Pancreas (tissue), 10 donors: ENCODE results near the gene MPZL3. TPM values are rescaled to one million over a fixed set of nuclear protein-coding genes. Genes with fewer than 3 reads are reported as not detected.
"Not testable (repeated sequence)": the region's sequence is repeated elsewhere in the genome, so short reads cannot be mapped to it uniquely, and the experiment has no call there.

Experiments used
- ATAC-seq, 4 donors: fragments of 200-7000 bp; cut with Tn5 transposase; one replicate each; pipeline versions ENCODE4 v1.8.0 to v1.9.1; 2020; ENCODE audit warnings: mild to moderate bottlenecking in 4 of 4, moderate library complexity in 4 of 4
- DNase-seq, 6 donors: peaks; one replicate each; pipeline ENCODE4 v3.0.0-alpha.2; 2020
- FAIRE-seq: peaks from 2 replicates; lab custom pipeline; 2012; peaks lifted over from hg19 to GRCh38; lab: Jason Lieb, UNC
- H3K27ac ChIP-seq, 4 donors: fragments of 200-600 bp; sonication (generic); 1 replicate in 3 of 4; 2 replicates in 1 of 4; pipeline versions ENCODE4 v1.5.0 to v1.8.0; 2020
- H3K27me3 ChIP-seq, 4 donors: fragments of 200-600 bp; one replicate each; pipeline ENCODE4 v1.8.0; 2021
- H3K36me3 ChIP-seq, 3 donors: fragments of 200-600 bp; sonication (generic) in 1 of 3; one replicate each; pipeline versions ENCODE4 v1.5.0 to v1.8.0; 2020 to 2021
- H3K4me1 ChIP-seq, 3 donors: fragments of 200-600 bp; one replicate each; pipeline ENCODE4 v1.8.0; 2021
- H3K4me3 ChIP-seq, 4 donors: fragments of 200-600 bp; sonication (generic) in 2 of 4; one replicate each; pipeline versions ENCODE4 v1.5.0 to v1.8.0; 2020 to 2021
- H3K9me3 ChIP-seq, 4 donors: fragments of 200-600 bp; one replicate each; pipeline ENCODE4 v1.8.0; 2021
- WGBS, 2 donors: extraction: QIAGEN DNeasy Blood & Tissue Kit; methylation state at CpG; one replicate each; pipeline ENCODE4 v1.1.7; 2013; 5-methylcytosine and 5-hydroxymethylcytosine counted together
- intact Hi-C, 3 donors: fragments of 100-400 bp; cut with DNase I; formaldehyde crosslinking; loops; one replicate each; pipeline versions ENCODE4 v1.11.1 to v1.14.2; 2022
- polyA plus RNA-seq, 2 donors: library from polyadenylated mRNA; stranded (reverse); fragments of 200-250 nt; gene quantifications; one replicate each; pipeline ENCODE4 v1.2.3, GENCODE V29; 2013
- total RNA-seq, 6 donors: library from RNA; stranded (reverse); fragmentation: NEBNext Ultra II Directional in 4 of 6; extraction: Animal tissue kit (Norgen Biotek cat#: 25700) in 4 of 6; gene quantifications; one replicate each; pipeline versions ENCODE4 v1.2.1 to v1.2.4, GENCODE V29; 2021 to 2023
- TF ChIP-seq, protein P1 (sequence below), 4 donors: fragments of 200-600 bp; sonication (generic) in 3 of 4; IDR thresholded peaks; one replicate each; pipeline versions ENCODE4 v1.5.0 to v1.8.0; 2021; ENCODE audit warnings: antibody characterized with exemption in 4 of 4
- donor health status: healthy with polysubstance abuse.
- donor health status: DM: no; HTN: no; CAD: no; lungs with moderate emphysema.
- donor health status: DM: no; HTN: no; CAD: no.
- donor health status: control.
- donor health status: control.
- donor health status: Bipolar disorder and iron deficiency.
- donor health status: DM: yes; HTN: yes; CAD: no.
- donor health status: DM: no; HTN: no; CAD: no.
- donor health status: DM: no; HTN: no; CAD: no.
- donor health status: DM: yes; HTN: yes; CAD: no.

The MPZL3 gene
- total and polyA plus RNA-seq, 8 donors, result 3.8 to 8.0 (median 5.2) TPM

DNA sequence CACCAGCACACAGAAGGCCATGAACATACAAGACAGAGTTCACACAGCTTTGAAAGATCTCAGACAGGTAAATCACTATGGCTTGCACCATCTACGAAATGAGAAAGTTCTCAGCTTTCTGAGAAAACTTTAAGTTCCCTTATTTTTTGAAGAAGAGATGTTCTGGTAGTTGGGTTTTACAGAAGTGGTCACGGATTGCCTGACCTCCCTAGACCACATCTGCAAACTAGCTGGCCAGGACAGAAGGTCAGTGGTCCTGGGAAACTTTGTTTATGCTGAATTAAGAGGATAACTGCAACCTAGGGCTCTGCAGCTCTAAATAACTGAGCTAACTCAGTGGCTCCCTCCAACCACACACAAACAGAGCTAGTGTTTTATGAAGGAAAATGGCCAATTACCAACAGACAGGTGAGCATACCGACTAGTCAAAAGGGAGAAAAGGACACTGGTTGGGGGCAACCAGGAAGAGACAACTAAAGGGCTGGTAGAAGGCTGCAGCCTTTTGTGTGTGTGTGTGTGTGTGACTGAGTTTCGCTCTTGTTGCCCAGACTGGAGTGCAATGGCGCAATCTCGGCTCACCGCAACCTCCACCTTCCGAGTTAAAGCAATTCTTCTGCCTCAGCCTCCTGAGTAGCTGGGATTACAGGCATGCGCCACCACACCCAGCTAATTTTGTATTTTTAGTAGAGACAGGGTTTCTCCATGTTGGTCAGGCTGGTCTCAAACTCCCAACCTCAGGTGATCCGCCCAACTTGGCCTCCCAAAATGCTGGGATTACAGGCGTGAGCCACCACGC is 67.2 kb downstream of the MPZL3 start:
- Histone ChIP-seq H3K27me3 (no peaks in the 10 kb centered on the region), H3K36me3 (no peaks in the 10 kb centered on the region), H3K9me3 (no peaks in the 10 kb centered on the region), H3K27ac (no peak overlapping the region), H3K4me1 (no peaks in the 10 kb centered on the region), H3K4me3 (no peak overlapping the region)
- peak in 1 of 4 donors; percentile 64 for ATAC-seq
- TF ChIP-seq, protein P1, sequence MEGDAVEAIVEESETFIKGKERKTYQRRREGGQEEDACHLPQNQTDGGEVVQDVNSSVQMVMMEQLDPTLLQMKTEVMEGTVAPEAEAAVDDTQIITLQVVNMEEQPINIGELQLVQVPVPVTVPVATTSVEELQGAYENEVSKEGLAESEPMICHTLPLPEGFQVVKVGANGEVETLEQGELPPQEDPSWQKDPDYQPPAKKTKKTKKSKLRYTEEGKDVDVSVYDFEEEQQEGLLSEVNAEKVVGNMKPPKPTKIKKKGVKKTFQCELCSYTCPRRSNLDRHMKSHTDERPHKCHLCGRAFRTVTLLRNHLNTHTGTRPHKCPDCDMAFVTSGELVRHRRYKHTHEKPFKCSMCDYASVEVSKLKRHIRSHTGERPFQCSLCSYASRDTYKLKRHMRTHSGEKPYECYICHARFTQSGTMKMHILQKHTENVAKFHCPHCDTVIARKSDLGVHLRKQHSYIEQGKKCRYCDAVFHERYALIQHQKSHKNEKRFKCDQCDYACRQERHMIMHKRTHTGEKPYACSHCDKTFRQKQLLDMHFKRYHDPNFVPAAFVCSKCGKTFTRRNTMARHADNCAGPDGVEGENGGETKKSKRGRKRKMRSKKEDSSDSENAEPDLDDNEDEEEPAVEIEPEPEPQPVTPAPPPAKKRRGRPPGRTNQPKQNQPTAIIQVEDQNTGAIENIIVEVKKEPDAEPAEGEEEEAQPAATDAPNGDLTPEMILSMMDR (IDR thresholded peaks at IDR 0.05), result no peak
- 91 to 93% methylated on average over 11 to 12 of the region's 12 CpGs for WGBS, 2 donors
- intact Hi-C loops, result no loop called here
- DNase-seq, result no peak
- no peak for FAIRE-seq

DNA sequence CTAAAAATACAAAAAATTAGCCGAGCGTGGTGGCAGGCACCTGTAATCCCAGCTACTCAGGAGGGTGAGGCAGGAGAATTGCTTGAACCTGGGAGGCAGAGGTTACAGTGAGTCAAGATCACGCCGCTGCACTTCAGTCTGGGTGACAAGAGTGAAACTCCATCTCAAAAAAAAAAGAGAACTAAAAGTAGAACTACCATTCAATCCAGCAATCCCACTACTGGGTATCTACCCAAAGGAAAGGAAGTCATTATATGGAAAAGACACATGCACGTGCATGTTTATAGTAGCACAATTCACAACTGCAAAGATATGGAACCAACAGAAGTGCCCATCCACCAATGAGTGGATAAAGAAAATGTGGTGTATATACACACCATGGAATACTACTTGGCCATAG is 68.5 kb downstream of the MPZL3 start:
- WGBS, 2 donors, result 76 to 88% methylated on average over 5 of the region's 5 CpGs
- H3K9me3 ChIP-seq, ATAC-seq, DNase-seq, H3K4me1 ChIP-seq, H3K4me3 ChIP-seq, H3K36me3 ChIP-seq, H3K27me3 ChIP-seq, intact Hi-C loops, FAIRE-seq, H3K27ac ChIP-seq: not testable (repeated sequence)

DNA sequence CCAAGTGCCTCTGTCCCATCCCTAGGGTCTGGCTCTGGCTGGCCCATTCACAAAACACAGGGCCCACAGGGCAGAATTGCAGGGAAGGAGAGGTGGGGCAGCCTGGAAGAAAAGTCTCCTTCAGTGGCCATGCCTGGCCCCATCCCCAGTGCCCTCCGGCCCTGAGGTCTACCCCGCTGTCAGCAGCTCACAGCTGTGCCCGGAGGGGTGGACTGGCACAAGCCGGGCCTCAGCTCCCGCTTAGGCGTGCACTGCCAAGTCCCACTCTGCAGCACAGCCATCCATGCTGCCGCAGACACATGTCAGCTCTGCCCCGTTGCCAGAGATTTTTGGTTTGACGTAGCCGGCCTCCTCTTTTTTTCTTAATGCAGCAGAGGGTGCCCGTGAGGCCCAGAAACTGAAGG is 71.9 kb downstream of the MPZL3 start:
- ATAC-seq (peak in 2 of 4 donors; percentile 62 to 70), FAIRE-seq (no peak), DNase-seq (peak in 1 of 6 donors; percentile 18)
- H3K27ac ChIP-seq, result no peak overlapping the region
- no peaks in the 10 kb centered on the region for H3K9me3 ChIP-seq
- H3K36me3 ChIP-seq, result no peaks in the 10 kb centered on the region
- no peak overlapping the region for H3K4me3 ChIP-seq
- intact Hi-C loops, result no loop called here
- TF ChIP-seq, protein P1 (IDR thresholded peaks at IDR 0.05), result no peak
- H3K4me1 ChIP-seq, result no peaks in the 10 kb centered on the region
- WGBS, 2 donors, result 62 to 81% methylated on average over 11 of the region's 11 CpGs
- H3K27me3 ChIP-seq, result no peaks in the 10 kb centered on the region

DNA sequence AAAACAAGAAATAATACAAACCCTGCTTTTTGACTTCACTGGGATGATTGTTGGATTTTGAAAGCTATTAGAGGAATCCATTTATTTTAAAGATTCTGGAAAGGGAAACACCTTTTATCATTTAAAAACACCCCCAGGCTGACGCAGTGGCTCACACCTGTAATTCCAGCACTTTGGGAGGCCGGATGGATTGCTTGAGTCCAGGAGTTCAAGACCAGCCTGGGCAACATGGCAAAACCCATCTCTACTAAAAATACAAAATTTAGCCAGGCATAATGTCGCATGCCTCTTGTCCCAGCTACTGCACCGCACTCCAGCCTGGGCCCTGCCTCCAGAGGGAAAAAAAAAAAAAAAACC is 75.4 kb downstream of the MPZL3 start:
- Histone ChIP-seq H3K36me3 (no peaks in the 10 kb centered on the region), H3K4me3 (no peak overlapping the region), H3K27me3 (no peaks in the 10 kb centered on the region), H3K4me1 (no peaks in the 10 kb centered on the region), H3K9me3 (no peaks in the 10 kb centered on the region), H3K27ac (no peak overlapping the region)
- ATAC-seq (no peak), FAIRE-seq (no peak), DNase-seq (no peak)
- TF ChIP-seq, protein P1 (IDR thresholded peaks at IDR 0.05), result no peak
- WGBS, 2 donors, result 78 to 85% methylated on average over 4 of the region's 4 CpGs
- intact Hi-C loops, result no loop called here

Other genes starting within 250 kb of the MPZL3 start
- gene TMPRSS4, start 175.3 kb downstream of the MPZL3 start, total RNA-seq, result 1 to 10 TPM in 1 of 6 donors, under 1 TPM in 3, not detected in 2; 0.39 to 2.2 (median 0.65) TPM
- under 1 TPM in 1 of 2 donors, not detected in 1; 0.15 TPM for gene TMPRSS4, start 175.3 kb downstream of the MPZL3 start, polyA plus RNA-seq
- gene SMIM35, start 165.4 kb downstream of the MPZL3 start, total RNA-seq, result not detected
- under 1 TPM in 1 of 2 donors, not detected in 1; 0.02 TPM for gene SMIM35, start 165.4 kb downstream of the MPZL3 start, polyA plus RNA-seq
- gene SCN4B, start 99.5 kb downstream of the MPZL3 start, total RNA-seq, result 1 to 10 TPM in 3 of 6 donors, under 1 TPM in 3; 0.69 to 2.3 (median 1.0) TPM
- gene SCN4B, start 99.5 kb downstream of the MPZL3 start, polyA plus RNA-seq, result 1 to 10 TPM in 1 of 2 donors, under 1 TPM in 1; 0.61 to 2.9 TPM
- gene SCN2B, start 75.7 kb downstream of the MPZL3 start, total RNA-seq, result under 1 TPM; 0.05 to 0.31 (median 0.06) TPM
- under 1 TPM; 0.04 to 0.05 TPM for gene SCN2B, start 75.7 kb downstream of the MPZL3 start, polyA plus RNA-seq
- gene JAML, start 27.4 kb downstream of the MPZL3 start, total RNA-seq, result 1 to 10 TPM in 4 of 6 donors, under 1 TPM in 2; 0.39 to 7.4 (median 1.8) TPM
- 1 to 10 TPM; 2.1 to 2.7 TPM for gene JAML, start 27.4 kb downstream of the MPZL3 start, polyA plus RNA-seq
- 10 to 100 TPM in 4 of 6 donors, 1 to 10 TPM in 2; 6.0 to 20.7 (median 13.8) TPM for gene MPZL2, start 11.9 kb upstream of the MPZL3 start, total RNA-seq
- gene MPZL2, start 11.9 kb upstream of the MPZL3 start, polyA plus RNA-seq, result 10 to 100 TPM in 1 of 2 donors, 1 to 10 TPM in 1; 8.1 to 15.6 TPM
- 1 to 10 TPM in 4 of 6 donors, under 1 TPM in 2; 0.23 to 2.1 (median 1.5) TPM for gene CD3E, start 52.4 kb upstream of the MPZL3 start, total RNA-seq
- under 1 TPM; 0.23 to 0.73 TPM for gene CD3E, start 52.4 kb upstream of the MPZL3 start, polyA plus RNA-seq
- 1 to 10 TPM in 2 of 6 donors, under 1 TPM in 4; 0.23 to 2.4 (median 0.82) TPM for gene CD3D, start 90.3 kb upstream of the MPZL3 start, total RNA-seq
- gene CD3D, start 90.3 kb upstream of the MPZL3 start, polyA plus RNA-seq, result under 1 TPM; 0.14 to 0.80 TPM
- gene CD3G, start 92.0 kb upstream of the MPZL3 start, total RNA-seq, result under 1 TPM; 0.08 to 0.92 (median 0.52) TPM
- under 1 TPM in 1 of 2 donors, not detected in 1; 0.04 TPM for gene CD3G, start 92.0 kb upstream of the MPZL3 start, polyA plus RNA-seq
- 10 to 100 TPM; 20.0 to 28.9 (median 21.8) TPM for gene UBE4A, start 107.2 kb upstream of the MPZL3 start, total RNA-seq
- gene UBE4A, start 107.2 kb upstream of the MPZL3 start, polyA plus RNA-seq, result 10 to 100 TPM; 14.2 to 17.9 TPM
- gene ATP5MG, start 149.2 kb upstream of the MPZL3 start, total RNA-seq, result 10 to 100 TPM; 46.5 to 81.4 (median 74.3) TPM
- gene ATP5MG, start 149.2 kb upstream of the MPZL3 start, polyA plus RNA-seq, result 100 to 1,000 TPM; 115 to 120 TPM
- gene KMT2A, start 184.1 kb upstream of the MPZL3 start, total RNA-seq, result 10 to 100 TPM; 31.1 to 46.3 (median 36.6) TPM
- gene KMT2A, start 184.1 kb upstream of the MPZL3 start, polyA plus RNA-seq, result 10 to 100 TPM; 13.9 to 14.1 TPM